ENCODE results near the gene ECHS1. TPM values are rescaled to one million over a fixed set of nuclear protein-coding genes. Genes with fewer than 3 reads are reported as not detected.

ECHS1 gene
- polyA plus RNA-seq, 1 of the 3 experiments (the other 2 are of a cell fraction): 97.8 TPM

- peak; percentile 76 for DNase-seq
- ChIA-PET POLR2A (interaction anchor here (1.7 kb wide), 1 partner anchor 10 kb away, joined by 6 read pairs; the partner anchor contains the start of gene CALY), CTCF (interaction anchor here (2.1 to 2.9 kb wide), 2 partner anchors 11 to 18 kb away, joined by 10 to 15 read pairs; no protein-coding TSS in a partner anchor)
- peak overlapping the region; percentile 73 for H3K4me2 ChIP-seq
- H3K9me2 ChIP-seq: no peaks in the 10 kb centered on the region
- peak overlapping the region in 1 of 2 experiments; percentile 93; a peak in 2 of 4 replicates for H3K27ac ChIP-seq (ENCODE audit: low read depth in 2 of 2, low read length in 1 of 2)
- H3K36me3 ChIP-seq (replicated peaks in 1 of 2; ENCODE audit: control insufficient read depth in 1 of 2, insufficient read depth in 2 of 2, low read length in 1 of 2): no peaks in the 10 kb centered on the region
- peak overlapping the region; percentile 59 to 64 for H3K4me3 ChIP-seq (ENCODE audit: low read depth in 2 of 2, low read length in 1 of 2)
- 15% methylated on average over 23 of the region's 91 CpGs for WGBS (ENCODE audit: low lambda C conversion rate)
- H3K9ac ChIP-seq: peak overlapping the region; percentile 49
- H2AFZ ChIP-seq (ENCODE audit: low read depth): peak overlapping the region; percentile 76; the same call in 1 of the 2 replicates
- peaks cover 7% of the 10 kb centered on the region for H3F3A ChIP-seq (replicated peaks; ENCODE audit: insufficient read depth)
- H3K27me3 ChIP-seq (ENCODE audit: insufficient read depth): no peaks in the 10 kb centered on the region
- peaks cover 7 to 34% of the 10 kb centered on the region in 2 experiments; a peak in 2 of 4 replicates for H3K4me1 ChIP-seq (ENCODE audit: control insufficient read depth in 1 of 2, insufficient read depth in 2 of 2, low read depth in 1 of 2, low read length in 1 of 2)
- no peaks in the 10 kb centered on the region for H3K9me3 ChIP-seq
- no peaks in the 10 kb centered on the region for H4K20me1 ChIP-seq (ENCODE audit: insufficient read depth)
- H3K79me2 ChIP-seq (ENCODE audit: insufficient read depth): no peaks in the 10 kb centered on the region
- TF ChIP-seq POLR2AphosphoS5 (IDR thresholded peaks at IDR 0.05; ENCODE audit: low read depth, low read length) (no peak), FOXM1 (IDR thresholded peaks at IDR 0.05; ENCODE audit: low read depth) (no peak), ELF1 (IDR thresholded peaks at IDR 0.05) (no peak), RAD21 (IDR thresholded peaks at IDR 0.05; ENCODE audit: low read length) (no peak), RCOR1 (IDR thresholded peaks at IDR 0.05; ENCODE audit: low read length) (no peak), TEAD4 (IDR thresholded peaks at IDR 0.05; ENCODE audit: borderline replicate concordance, insufficient read depth) (no peak), MXI1 (IDR thresholded peaks at IDR 0.05; ENCODE audit: low read depth, low read length) (no peak; the same call in 1 of the 2 replicates), SIN3A (IDR thresholded peaks at IDR 0.05; ENCODE audit: borderline replicate concordance, low read depth, low read length) (no peak), TCF12 (IDR thresholded peaks at IDR 0.05) (no peak), FOXJ3 (CRISPR knock-in tag; IDR thresholded peaks at IDR 0.05) (no peak), GATA2 (CRISPR knock-in tag; IDR thresholded peaks at IDR 0.05) (no peak), NRF1 (IDR thresholded peaks at IDR 0.05; ENCODE audit: low read depth, low read length) (no peak), RFX5 (IDR thresholded peaks at IDR 0.05; ENCODE audit: low read length) (no peak)
- TF ChIP-seq, protein P1, sequence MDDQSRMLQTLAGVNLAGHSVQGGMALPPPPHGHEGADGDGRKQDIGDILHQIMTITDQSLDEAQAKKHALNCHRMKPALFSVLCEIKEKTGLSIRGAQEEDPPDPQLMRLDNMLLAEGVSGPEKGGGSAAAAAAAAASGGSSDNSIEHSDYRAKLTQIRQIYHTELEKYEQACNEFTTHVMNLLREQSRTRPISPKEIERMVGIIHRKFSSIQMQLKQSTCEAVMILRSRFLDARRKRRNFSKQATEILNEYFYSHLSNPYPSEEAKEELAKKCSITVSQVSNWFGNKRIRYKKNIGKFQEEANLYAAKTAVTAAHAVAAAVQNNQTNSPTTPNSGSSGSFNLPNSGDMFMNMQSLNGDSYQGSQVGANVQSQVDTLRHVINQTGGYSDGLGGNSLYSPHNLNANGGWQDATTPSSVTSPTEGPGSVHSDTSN (IDR thresholded peaks at IDR 0.05): no peak
- TF ChIP-seq, protein P2, sequence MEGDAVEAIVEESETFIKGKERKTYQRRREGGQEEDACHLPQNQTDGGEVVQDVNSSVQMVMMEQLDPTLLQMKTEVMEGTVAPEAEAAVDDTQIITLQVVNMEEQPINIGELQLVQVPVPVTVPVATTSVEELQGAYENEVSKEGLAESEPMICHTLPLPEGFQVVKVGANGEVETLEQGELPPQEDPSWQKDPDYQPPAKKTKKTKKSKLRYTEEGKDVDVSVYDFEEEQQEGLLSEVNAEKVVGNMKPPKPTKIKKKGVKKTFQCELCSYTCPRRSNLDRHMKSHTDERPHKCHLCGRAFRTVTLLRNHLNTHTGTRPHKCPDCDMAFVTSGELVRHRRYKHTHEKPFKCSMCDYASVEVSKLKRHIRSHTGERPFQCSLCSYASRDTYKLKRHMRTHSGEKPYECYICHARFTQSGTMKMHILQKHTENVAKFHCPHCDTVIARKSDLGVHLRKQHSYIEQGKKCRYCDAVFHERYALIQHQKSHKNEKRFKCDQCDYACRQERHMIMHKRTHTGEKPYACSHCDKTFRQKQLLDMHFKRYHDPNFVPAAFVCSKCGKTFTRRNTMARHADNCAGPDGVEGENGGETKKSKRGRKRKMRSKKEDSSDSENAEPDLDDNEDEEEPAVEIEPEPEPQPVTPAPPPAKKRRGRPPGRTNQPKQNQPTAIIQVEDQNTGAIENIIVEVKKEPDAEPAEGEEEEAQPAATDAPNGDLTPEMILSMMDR (IDR thresholded peaks at IDR 0.05): no peak
- TF ChIP-seq, protein P3, sequence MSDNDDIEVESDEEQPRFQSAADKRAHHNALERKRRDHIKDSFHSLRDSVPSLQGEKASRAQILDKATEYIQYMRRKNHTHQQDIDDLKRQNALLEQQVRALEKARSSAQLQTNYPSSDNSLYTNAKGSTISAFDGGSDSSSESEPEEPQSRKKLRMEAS (IDR thresholded peaks at IDR 0.05; ENCODE audit: low read depth): no peak
- TF ChIP-seq, protein P4, sequence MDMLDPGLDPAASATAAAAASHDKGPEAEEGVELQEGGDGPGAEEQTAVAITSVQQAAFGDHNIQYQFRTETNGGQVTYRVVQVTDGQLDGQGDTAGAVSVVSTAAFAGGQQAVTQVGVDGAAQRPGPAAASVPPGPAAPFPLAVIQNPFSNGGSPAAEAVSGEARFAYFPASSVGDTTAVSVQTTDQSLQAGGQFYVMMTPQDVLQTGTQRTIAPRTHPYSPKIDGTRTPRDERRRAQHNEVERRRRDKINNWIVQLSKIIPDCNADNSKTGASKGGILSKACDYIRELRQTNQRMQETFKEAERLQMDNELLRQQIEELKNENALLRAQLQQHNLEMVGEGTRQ (IDR thresholded peaks at IDR 0.05; ENCODE audit: borderline replicate concordance, low read depth, low read length): no peak
These were observed 47.5 kb downstream of the ECHS1 start for GRCh38 chr10:133325440-133326222.
